Suppressor macrophage treated with lipopolysaccharide for 4 hours (primary cell): ENCODE measurements around the gene SLC2A6.

Experiments used
- DNase-seq: peaks from one replicate; pipeline ENCODE4 v3.0.0-alpha.2; 2020

Gene SLC2A6, protein sequence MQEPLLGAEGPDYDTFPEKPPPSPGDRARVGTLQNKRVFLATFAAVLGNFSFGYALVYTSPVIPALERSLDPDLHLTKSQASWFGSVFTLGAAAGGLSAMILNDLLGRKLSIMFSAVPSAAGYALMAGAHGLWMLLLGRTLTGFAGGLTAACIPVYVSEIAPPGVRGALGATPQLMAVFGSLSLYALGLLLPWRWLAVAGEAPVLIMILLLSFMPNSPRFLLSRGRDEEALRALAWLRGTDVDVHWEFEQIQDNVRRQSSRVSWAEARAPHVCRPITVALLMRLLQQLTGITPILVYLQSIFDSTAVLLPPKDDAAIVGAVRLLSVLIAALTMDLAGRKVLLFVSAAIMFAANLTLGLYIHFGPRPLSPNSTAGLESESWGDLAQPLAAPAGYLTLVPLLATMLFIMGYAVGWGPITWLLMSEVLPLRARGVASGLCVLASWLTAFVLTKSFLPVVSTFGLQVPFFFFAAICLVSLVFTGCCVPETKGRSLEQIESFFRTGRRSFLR

DNA sequence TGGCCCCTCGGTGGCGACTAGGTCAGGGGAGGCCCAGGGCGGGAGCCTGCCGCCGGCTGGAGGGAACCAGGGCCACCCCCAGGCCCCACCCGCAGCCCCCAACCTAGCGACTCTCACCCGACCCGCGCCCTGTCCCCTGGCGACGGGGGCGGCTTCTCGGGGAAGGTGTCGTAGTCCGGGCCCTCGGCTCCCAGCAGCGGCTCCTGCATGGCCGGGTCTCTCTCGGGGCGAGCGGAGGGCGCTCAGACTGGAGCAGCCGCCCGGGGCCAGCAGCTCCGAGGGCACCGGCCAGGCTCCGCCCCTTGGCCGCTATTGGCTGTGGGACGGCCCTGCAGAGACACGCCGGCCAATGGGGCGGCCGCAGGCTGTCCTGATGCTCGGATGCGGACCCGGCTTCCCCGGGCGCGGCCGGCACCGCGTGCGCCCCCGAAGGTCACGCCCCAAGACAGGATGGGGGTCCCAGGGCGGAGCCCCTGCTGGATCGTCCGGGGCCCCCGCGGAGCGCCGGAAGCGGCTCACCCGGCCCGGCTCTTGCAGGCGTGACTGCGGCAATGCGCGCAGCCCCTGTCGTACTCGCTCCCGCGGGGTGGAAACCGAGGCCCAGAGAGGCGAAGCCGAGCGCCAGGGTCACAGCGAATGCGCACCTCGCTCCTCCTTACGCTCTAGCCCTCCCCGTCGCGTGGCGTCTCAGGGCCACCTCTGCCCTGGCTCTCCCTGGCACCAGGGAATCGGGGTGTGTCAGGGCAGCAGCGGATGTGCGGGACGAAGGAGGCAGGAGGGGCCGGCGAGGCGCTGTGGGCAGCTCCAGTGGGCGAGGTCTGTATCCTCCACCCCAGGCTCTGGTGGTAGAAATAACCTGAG lies at the start of gene SLC2A6:
TSS of gene SLC2A6 (minus strand) at position 249 of the 861 bp plus-strand sequence. CDS start at position 209, 40 bp downstream.
- DNase-seq, result peak; percentile 92

DNA sequence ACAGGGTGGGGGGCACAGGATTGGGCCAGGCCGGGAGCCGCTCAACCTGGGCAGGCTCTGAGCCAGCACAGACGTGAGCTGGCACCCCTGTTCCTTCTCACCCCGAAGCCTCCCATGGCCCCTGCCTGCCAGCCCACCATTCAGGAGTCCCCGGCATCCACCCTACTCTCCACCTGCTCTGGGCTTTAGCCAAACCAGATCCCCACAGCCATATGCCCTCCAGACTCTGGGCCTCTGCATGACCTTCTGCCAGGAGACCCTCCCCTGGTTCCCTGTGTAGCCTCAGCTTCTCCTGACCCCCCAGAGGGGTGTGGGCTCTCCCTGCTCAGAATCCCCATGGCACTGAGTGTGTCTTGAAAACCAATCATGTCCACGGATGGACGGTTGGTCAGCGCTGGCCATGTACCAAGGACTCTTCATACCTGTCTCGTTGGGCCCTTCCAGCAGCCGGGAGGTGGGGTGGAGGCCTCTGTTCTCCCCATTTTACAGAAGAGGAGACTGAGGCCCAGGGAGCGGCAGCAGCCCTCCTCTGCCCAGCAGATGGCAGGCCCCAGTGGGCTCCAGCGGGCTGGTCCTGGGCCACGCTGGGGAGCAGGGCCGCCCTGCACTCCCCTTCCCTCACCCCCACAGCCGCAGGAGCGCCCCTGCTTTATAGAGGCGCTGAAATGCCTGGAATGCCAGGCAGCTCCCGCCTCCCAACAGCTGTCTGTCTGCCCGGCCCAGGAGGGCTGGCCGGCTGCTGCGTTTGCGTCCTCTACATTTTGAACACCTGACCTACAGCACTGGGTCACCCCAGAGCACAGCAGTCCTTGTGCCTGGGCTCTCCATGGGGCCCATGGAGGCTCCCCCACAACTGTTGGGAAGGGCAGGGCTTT lies 49.3 kb upstream of the SLC2A6 start:
- no peak for DNase-seq

DNA sequence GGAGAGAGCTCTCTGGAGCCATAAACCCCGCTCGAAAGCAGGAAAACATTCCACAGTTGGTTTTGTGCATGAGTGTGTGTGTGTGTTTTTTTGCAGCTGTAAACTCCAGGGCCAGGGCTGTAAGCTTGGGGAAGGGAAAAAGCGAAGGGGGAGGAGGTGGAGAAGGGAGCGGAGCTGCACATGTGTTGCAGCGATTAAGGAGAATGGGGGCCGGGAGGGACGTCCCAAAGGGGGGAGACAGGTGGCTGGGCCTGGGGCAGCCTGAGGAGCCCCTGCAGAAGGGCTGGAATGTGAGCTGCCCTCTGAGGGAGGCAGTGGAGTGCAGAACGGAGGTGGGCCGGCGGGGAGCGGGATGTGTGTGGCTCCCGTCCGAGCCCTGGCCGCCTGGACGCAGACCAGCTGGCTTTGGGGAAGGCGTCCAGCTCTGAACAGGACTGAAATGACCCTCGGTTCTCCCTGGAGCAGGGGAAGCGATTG lies 48.6 kb upstream of the SLC2A6 start:
- no peak for DNase-seq

DNA sequence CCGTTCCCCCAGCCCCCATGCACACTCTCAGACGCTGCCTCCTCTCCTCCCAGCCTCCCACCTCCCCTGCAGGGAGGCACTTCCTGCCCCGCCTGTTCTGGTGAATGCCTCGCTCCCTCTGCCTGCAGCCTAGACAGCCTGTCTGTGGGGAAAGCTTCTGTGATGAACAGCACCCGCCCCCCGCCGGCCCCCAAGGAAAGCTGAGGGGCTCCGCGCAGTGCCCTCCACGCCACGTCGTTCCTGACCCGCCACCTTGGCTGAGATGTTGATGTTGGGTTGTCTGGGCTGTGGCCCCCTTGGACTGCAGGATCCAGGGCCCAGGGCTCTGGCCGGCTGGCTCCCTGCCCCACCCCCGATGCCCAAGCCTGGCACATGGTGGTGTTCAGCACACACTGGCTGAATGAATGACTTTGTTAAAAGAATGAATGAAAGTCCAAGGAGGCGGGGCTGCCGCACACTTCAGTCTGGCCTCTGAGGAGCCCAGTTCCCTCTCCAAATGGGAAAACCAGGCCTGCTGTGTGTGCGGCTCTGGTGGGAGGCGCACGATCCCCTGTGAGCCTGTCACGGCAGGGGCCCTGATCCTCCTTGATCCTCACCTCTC lies 47.9 kb upstream of the SLC2A6 start:
- no peak for DNase-seq

DNA sequence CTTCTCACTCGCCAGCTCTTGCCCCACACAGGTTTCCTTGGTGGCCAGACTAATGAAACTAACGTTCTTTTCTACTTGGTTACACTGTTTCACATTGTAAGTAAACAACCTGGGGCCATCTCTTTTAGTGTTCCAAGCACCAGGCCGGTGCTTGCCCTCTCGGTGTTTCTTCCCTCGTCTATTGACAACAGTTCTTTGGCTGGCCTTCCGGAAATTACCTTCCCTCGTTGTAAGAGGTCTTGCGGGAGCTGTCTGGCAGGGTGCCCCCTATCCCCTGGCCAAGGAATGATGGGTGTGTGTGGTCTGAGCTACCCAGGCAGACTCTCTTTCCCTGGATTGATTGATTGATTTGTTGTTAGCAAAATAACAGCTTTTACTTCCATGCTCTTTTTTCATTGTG lies 46.8 kb upstream of the SLC2A6 start:
- DNase-seq, result no peak

DNA sequence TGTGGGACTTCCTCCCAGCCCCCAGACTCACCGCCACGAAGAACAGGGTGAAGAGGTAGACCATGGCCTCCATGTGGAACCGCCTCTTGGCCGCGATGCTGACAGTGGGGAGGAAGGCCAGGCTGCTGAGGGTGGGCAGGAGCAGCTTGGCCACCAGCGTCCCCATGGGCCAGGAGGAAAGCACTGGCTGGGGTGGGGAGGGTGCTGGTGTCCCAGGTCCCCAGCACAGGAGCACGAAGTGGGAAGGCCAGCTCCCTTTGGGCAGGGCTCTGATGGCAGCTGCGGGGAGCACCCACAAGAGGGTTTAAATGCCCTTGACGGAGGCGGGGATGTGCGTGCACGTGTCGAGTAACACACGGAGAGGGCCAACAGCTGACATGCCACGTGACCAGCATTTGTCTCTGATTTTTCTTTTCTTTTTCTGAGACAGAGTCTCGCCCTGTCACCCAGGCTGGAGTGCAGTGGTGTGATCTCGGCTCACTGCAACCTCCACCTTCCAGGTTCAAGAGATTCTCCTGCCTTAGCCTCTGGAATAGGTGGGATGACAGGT lies 45.9 kb upstream of the SLC2A6 start, which contains the start of gene MYMK:
TSS of gene MYMK (minus strand) at position 281 of the 550 bp plus-strand sequence. CDS start at position 166, 115 bp downstream.
- DNase-seq, result no peak

DNA sequence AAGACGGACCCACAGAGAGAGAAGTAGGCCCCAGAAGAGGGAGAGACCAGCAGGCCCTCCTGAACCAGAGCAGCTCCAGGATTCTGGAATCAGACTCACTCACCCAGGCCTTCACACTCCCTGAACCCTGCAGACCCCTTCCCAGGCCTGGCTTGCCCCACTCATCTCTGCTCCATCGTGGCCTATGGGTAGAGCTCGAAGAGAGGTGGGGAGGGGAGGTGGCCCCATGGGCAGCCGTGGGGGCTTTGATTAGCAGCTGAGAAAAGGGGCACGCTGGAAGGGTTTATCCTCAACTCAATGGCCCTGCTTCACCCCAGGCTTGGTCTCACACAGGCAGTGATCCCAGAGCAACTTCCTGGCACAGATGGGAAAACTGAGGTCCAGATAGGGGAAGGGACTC lies 45.2 kb upstream of the SLC2A6 start:
- no peak for DNase-seq

DNA sequence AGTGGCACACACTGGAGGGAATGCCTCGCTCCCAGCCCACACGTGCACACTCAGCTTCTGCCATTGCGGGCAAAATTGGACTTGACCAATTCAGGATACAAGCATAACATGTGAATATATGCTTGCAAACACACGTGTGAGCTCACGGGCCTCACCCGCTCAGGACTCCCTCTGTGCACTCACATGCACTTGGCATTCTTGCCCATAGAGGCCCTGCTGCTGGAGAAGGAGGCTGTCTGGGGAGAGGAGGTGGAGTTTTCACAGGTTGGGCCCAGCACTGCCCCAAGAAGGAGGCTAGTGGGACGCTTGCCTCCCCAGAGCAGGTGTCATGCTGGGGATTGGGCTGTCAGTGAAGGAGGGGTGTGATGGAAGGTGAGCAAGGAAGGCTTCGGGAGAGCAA lies 44.2 kb upstream of the SLC2A6 start:
- no peak for DNase-seq

DNA sequence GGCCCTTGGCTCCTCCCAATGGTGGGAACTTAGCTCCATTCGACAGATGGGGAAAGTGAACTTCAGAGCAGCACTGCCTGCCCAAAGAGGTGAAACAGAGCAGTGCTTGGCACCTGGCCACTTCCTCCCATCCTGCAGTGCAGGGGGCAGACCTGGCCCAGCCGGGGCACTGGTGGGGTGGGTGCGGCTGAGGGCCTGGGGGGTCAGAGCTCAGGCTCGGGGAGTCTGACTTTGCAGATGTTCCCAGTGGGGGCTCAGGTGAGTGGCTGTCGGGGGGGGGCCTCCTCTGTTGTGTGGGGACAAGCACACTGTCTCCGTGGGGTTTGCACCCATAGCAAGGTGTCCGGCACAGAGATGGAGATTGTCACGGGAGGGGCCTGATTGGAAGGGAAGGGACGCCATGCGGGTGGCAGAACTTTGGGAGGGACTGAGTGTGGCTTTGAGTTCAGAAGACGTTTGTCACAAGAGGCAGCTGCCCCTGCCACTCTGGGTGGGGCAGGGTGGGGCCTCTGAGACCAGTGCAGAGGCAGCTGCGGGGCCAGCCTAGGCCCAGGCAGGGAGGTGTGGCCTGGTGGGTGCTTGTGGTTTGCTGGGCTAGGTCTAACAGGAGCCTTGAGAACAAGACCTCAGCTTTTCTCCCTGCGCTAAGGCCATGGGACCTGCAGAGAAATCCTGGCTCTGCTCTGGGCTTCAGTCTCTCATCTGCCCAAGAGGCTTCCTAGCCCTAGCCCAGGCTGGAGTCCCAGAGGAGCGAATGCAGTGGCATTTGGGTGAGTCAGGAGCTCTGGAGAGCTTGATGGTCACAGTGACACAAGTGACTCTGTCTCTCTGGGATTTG lies 43.4 kb upstream of the SLC2A6 start:
- no peak for DNase-seq

DNA sequence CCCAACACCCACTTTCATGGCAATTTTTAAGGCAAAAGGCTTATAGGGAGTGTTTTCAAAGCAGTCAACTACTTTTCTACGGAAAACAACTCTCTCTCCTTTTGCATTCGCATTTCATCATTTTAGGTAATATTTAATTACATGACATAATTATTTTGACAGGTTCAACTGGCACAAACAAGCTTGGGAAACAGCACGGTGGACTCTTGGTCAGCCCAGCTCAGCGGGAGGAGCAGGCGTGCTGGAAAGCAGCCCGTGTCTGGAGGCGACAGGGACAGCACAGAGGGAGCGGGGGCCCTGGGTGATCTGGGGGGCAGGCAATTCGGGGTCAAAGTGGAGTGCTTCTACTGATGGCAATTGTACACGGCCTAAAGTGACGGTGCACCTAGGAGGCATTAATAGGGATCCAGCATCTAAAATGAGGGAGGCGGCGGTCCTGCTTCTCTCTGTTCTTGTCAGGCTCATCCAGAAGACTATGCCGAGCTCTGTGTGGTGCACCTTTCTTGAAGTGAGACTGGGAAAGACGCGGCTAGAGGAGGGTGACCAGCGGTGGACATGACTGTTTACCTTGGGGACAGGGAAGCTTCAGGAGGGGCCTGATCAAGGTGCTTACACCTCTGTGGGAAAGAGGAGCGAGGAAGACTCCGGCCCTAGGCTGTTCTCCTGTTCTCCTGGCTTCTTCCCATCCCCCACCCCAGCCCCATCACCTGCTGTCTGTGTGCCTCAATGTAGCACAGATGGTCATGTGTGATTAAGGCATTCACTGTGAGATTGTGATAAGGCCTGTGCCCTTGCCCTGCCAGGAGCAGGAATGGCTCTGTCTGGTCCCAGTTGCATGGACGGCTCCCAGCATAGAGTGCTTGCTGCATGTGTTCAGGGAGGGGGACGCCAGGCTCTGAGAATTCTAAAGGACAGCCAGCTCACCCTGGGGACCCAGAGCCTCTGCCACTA lies 42.5 kb upstream of the SLC2A6 start:
- no peak for DNase-seq

DNA sequence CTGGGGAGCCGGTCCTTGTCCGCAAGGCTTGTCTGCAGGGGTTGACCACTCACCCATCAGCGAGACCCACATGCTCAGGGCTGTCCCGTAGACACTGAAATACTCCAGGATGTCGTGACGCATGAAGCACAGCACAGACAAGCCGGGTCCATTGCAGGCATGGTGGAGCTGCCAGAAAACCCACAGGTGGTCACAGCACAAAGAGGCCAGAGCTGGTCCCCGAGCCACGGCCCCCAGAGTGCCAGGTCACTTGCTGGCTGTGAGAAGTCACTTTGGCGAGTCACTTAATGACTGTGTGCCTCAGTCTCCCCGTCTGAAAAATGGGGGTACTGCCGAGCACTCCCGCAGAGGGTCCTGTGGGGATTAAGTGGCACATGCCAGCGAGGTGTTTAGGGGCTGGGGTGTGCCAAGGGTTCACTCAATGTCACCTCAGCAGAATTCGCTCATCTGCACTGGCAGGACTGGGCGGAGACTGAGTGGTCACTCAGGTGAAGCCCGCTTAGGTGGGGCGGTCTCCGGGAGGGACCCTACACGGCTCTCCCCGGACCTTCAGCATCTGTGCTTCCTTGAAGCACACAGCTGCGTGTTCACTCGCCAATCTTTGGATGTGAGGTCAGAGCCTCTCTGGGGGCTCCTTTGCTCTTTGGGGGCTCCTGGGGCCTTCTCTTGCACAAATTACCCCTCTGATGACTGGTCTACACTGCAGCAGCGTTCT lies 41.4 kb upstream of the SLC2A6 start:
- no peak for DNase-seq

DNA sequence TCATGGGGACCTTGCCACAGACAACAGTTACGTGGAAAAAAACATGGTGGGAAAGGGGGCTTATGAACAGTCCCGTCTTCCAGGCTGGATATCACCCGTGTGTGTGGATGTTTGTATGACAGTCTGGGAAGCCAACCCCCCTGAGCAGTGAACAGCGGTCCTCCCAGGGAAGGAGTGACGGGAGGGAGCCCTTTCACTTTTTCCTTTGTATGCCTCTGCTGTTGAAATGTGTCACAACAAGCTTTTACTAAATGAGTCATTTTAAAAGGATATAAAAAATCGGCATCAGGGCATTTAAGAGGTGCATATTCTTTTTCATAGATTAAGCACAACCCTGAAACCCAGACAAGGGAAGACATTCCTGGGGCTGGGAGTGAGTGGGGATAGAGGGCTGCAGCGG lies 40.8 kb upstream of the SLC2A6 start:
- DNase-seq, result no peak

DNA sequence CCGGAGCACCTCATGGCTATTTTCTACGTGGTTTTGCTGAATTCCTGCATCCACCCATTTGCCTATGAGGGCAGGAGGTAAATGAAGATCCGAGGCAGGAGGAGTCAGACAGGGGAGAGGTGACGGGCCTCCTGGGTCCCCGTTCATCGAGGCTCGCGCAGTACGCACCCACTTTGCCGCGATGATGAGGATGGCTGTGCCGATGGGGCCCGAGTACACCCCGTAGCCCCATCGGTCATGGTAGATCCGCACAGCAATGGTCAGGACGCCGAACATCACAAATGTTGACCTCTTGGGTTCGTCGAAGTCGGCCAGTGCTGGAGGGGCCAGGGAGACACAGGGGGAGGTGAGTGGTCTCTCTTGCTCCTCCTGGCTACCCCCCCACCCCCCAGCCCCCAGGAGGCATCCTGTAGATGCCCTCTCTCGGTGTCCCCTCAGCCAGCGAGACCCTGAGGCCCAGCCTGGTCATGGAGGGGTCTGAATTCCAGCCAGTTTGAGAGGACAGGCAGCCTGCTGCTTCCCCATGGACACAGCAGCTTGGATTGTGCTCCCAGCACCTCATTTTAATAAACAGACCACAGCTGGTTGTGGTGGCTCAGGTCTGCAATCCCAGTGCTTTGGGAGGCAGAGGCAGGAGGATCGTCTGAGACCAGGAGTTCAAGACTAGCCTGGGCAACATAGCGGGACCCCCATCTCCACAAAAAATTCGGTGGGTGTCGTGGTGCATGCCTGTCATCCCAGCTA lies 40.0 kb upstream of the SLC2A6 start:
- DNase-seq, result no peak

DNA sequence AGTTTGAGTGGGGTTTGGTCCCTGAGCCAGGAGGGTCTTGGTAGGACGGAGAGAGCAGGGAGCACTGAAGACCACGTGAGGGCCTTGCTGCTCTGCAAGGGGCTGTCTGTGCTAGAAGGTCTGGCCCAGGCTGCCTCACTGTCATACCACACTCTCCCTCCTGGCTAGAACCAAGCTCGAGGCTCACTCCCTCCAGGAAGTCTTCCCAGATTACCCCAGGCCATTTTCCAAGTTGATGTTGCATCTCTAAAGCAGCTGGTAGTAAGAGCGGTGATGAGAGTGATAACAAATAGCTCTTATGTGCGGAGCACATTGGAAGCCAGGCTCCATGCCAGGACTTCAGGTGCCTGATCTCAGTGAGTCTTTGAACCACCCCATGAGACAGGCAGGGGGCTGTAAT lies 39.3 kb upstream of the SLC2A6 start:
- DNase-seq, result no peak

DNA sequence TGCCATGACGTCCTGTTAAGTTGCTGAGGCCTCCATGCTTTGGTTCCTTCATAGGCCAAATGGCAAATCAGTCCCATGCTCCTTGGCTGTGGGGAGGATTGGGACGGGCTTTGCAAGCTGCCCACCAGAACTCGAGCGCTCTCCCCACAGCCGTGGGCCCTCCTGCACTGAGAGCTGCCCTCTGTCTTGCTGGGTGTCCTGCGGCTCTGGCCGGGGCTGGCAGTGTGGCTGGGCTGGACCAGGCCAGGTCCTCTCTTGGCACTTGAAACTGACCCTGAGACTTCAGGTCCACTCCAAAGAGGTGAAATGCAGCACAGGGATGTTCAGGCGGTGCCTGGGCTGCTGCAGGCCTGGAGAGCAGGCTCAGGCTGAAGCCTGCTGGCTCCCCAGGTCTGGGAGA lies 38.8 kb upstream of the SLC2A6 start:
- DNase-seq, result no peak

DNA sequence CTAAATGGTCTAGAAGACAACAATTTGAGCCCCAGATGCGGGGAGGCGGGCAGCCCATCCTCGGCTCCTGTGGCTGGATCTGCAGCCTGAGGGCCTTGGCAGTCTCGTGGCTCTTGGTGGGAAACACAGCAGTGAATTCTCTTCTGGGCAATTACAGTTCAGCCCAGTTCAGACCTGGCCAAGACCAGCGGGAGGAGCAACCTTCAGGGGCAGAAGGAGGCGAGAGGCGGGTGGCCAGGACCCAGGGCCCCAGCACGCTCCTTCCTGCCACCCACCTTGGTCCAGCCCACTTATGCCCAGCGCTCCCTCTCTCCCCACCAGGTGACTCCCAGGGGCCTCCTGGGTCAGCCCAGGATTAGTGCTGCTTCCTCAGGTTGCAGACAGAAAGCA lies 38.1 kb upstream of the SLC2A6 start:
- no peak for DNase-seq

DNA sequence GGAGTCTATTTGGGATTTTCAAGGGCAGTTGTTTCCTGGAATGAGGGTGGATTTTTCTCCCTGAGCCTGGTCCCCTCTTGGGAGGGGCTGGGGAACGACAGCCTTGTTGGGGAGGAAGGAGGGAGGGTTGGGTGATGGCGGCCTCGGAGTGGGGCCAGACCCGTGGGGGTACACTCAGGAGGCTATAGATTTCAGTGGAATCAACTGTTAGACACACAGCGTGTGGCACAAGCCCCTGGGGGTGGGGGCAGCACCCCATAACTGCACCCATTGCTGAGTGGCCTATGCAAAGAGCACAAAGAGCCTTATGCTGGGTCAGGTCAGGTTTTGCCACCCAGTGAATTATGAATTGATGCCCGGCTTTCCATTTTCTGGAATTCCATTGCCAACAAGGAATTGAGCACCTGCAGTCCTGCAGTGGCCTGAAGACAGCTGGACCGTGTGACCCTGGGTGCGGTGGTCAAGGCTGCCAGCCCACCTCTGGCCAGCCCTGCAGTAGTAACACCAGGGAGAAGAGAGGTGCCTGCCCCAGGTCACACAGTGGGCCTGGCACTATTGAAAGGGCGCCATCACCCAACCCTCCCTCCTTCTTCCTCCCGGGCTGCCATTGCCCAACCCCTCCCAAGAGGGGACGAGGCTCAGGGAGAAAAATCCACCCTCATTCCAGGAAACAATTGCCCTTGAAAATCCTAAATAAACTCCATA lies 37.5 kb upstream of the SLC2A6 start:
- no peak for DNase-seq
